Thoracic aorta (tissue), 2 donors: ENCODE data around the gene ARSK. TPM values are rescaled to one million over a fixed set of nuclear protein-coding genes. Genes with fewer than 3 reads are reported as not detected.

ENCODE experiments used
- ATAC-seq: fragments of 150-250 bp; one replicate; pipeline ENCODE4 v1.8.0; 2017; ENCODE audit warnings: low read depth; ENCODE audit not compliant: insufficient number of reproducible peaks, low FRiP score
- DNase-seq: peaks from one replicate; pipeline ENCODE4 v3.0.0-alpha.2; 2020; ENCODE audit warnings: low spot score
- H3K27ac ChIP-seq, 2 donors: fragments of 200-600 bp; sonication (generic); 1 replicate in 1 of 2; 2 replicates in 1 of 2; pipeline ENCODE4 v1.5.1; 2016; ENCODE audit warnings: mild to moderate bottlenecking in 2 of 2, moderate library complexity in 2 of 2
- H3K27me3 ChIP-seq: fragments of 200-600 bp; sonication (generic); replicated peaks from 2 replicates; pipeline ENCODE4 v1.6.0; 2016; ENCODE audit warnings: mild to moderate bottlenecking; ENCODE audit not compliant: insufficient read depth
- H3K36me3 ChIP-seq: fragments of 200-600 bp; sonication (generic); one replicate; pipeline ENCODE4 v1.5.1; 2016
- H3K4me1 ChIP-seq, 2 donors: fragments of 200-600 bp; sonication (generic); 1 replicate in 1 of 2; 2 replicates in 1 of 2; pipeline versions ENCODE4 v1.5.1 to v1.6.0; 2016; ENCODE audit warnings: low read depth in 2 of 2, mild to moderate bottlenecking in 1 of 2; ENCODE audit not compliant: control insufficient read depth in 1 of 2
- H3K4me3 ChIP-seq: fragments of 200-600 bp; sonication (generic); 2 replicates; pipeline ENCODE4 v1.5.1; 2016; ENCODE audit warnings: mild to moderate bottlenecking
- H3K9me3 ChIP-seq: fragments of 200-600 bp; sonication (generic); 2 replicates; pipeline ENCODE4 v1.5.1; 2016
- CTCF ChIP-seq: fragments of 200-600 bp; sonication (generic); IDR thresholded peaks from one replicate; pipeline ENCODE4 v1.5.1; 2019; ENCODE audit warnings: antibody characterized with exemption
- total RNA-seq, 2 donors: library from RNA; depleted of rRNA; stranded (reverse); fragments of >200 nt; gene quantifications; one replicate each; pipeline versions ENCODE4 v1.1.0 to v1.2.3, GENCODE V29; 2016

Gene ARSK
- total RNA-seq, 2 donors from 2014 or later, result 5.1 to 8.5 TPM

GRCh38 chr5:95565280-95565920, 10.5 kb downstream of the ARSK start:
- Histone ChIP-seq H3K4me1 (no peaks in the 10 kb centered on the region), H3K27me3 (no peaks in the 10 kb centered on the region), H3K4me3 (no peak overlapping the region), H3K36me3 (peaks cover 6% of the 10 kb centered on the region), H3K9me3 (no peaks in the 10 kb centered on the region), H3K27ac (no peak overlapping the region)
- DNase-seq (no peak), ATAC-seq (no peak)
- no peak for TF ChIP-seq CTCF

GRCh38 chr5:95572016-95572415, 17.1 kb downstream of the ARSK start:
- H3K27ac ChIP-seq, result no peak overlapping the region
- ATAC-seq, result no peak
- DNase-seq, result no peak

GRCh38 chr5:95581576-95581975, 26.7 kb downstream of the ARSK start:
- TF ChIP-seq CTCF, result no peak
- ATAC-seq (no peak), DNase-seq (no peak)
- no peaks in the 10 kb centered on the region for H3K9me3 ChIP-seq
- H3K36me3 ChIP-seq, result no peaks in the 10 kb centered on the region
- H3K27me3 ChIP-seq, result no peaks in the 10 kb centered on the region
- H3K4me1 ChIP-seq, result no peaks in the 10 kb centered on the region
- no peak overlapping the region for H3K4me3 ChIP-seq
- H3K27ac ChIP-seq, result no peak overlapping the region

More at GRCh38 chr5:95572016-95572415, 17.1 kb downstream of the ARSK start:
- H3K9me3 ChIP-seq, result no peaks in the 10 kb centered on the region
- no peak overlapping the region for H3K4me3 ChIP-seq
- no peaks in the 10 kb centered on the region for H3K27me3 ChIP-seq
- peaks cover 7% of the 10 kb centered on the region for H3K36me3 ChIP-seq
- no peaks in the 10 kb centered on the region for H3K4me1 ChIP-seq
- no peak for TF ChIP-seq CTCF

- ATAC-seq (no peak), DNase-seq (no peak)
- Histone ChIP-seq H3K4me1 (no peaks in the 10 kb centered on the region), H3K36me3 (no peaks in the 10 kb centered on the region), H3K9me3 (no peaks in the 10 kb centered on the region), H3K4me3 (no peak overlapping the region), H3K27me3 (no peaks in the 10 kb centered on the region), H3K27ac (no peak overlapping the region)
- TF ChIP-seq CTCF, result no peak
Observed at GRCh38 chr5:95583992-95584391, 29.1 kb downstream of the ARSK start.

GRCh38 chr5:95590880-95591279, 36.0 kb downstream of the ARSK start:
- H3K27ac ChIP-seq, result no peak overlapping the region
- no peak for TF ChIP-seq CTCF
- no peaks in the 10 kb centered on the region for H3K9me3 ChIP-seq
- no peak for ATAC-seq
- H3K4me3 ChIP-seq, result no peak overlapping the region
- H3K4me1 ChIP-seq, result no peaks in the 10 kb centered on the region
- DNase-seq, result no peak
- H3K27me3 ChIP-seq, result no peaks in the 10 kb centered on the region
- no peaks in the 10 kb centered on the region for H3K36me3 ChIP-seq
